OCI-LY7 (cell line): ENCODE results near the gene ZBTB11. TPM values are rescaled to one million over a fixed set of nuclear protein-coding genes. Genes with fewer than 3 reads are reported as not detected.

ENCODE experiments used
- BruUV-seq: library from RNA; stranded (reverse); fragments of 400-500 nt; replicated peaks from 2 replicates; lab custom pipeline; 2021; lab: Mats Ljungman, UMichigan
- CTCF ChIA-PET: fragments of 300-600 bp; sonication (Branson Sonifier 250); formaldehyde crosslinking; loops from one replicate; lab custom pipeline; 2022; ENCODE audit warnings: antibody characterized with exemption; ENCODE audit not compliant: unreplicated experiment; lab: Charles Lee
- POLR2A ChIA-PET: fragments of 300-600 bp; sonication (Branson Sonifier 250); formaldehyde crosslinking; loops from one replicate; lab custom pipeline; 2022; ENCODE audit warnings: antibody characterized with exemption; lab: Charles Lee
- DNase-seq: peaks from one replicate; pipeline ENCODE4 v3.0.0-alpha.2; 2015; ENCODE audit warnings: low spot score
- H2AFZ ChIP-seq: fragments of 200-600 bp; sonication (generic), shearing (Covaris generic); 2 replicates; pipeline ENCODE4 v1.6.1; 2014; ENCODE audit warnings: mild to moderate bottlenecking, antibody characterized with exemption, low read length, moderate library complexity
- H3K27ac ChIP-seq: fragments of 200-600 bp; sonication (generic); 2 replicates; pipeline ENCODE4 v1.5.1; 2014; ENCODE audit warnings: mixed run types, low read depth, mild to moderate bottlenecking, moderate library complexity, low read length, inconsistent platforms; ENCODE audit not compliant: poor library complexity, severe bottlenecking
- H3K36me3 ChIP-seq: fragments of 200-600 bp; sonication (generic); 2 replicates; pipeline ENCODE4 v1.6.1; 2014; ENCODE audit warnings: mild to moderate bottlenecking, antibody characterized with exemption, low read length, moderate library complexity, mixed read lengths; ENCODE audit not compliant: insufficient read depth
- H3K4me1 ChIP-seq: fragments of 200-600 bp; sonication (generic); 2 replicates; pipeline ENCODE4 v1.5.1; 2014; ENCODE audit warnings: mild to moderate bottlenecking, low read length; ENCODE audit not compliant: insufficient read depth, poor library complexity, severe bottlenecking
- H3K4me2 ChIP-seq: fragments of 200-600 bp; sonication (generic); 2 replicates; pipeline ENCODE4 v1.6.1; 2014; ENCODE audit warnings: mild to moderate bottlenecking, low read length
- H3K4me3 ChIP-seq: fragments of 200-600 bp; sonication (generic); 2 replicates; pipeline ENCODE4 v1.5.1; 2014; ENCODE audit warnings: mild to moderate bottlenecking, low read depth, low read length; ENCODE audit not compliant: poor library complexity, severe bottlenecking
- H3K79me2 ChIP-seq: fragments of 200-600 bp; sonication (generic); 2 replicates; pipeline ENCODE4 v1.6.1; 2016; ENCODE audit warnings: low read depth, mild to moderate bottlenecking, low read length, moderate library complexity, mixed read lengths; ENCODE audit not compliant: insufficient read depth
- H3K9me2 ChIP-seq: fragments of 200-600 bp; sonication (generic); 2 replicates; pipeline ENCODE4 v1.6.1; 2016; ENCODE audit warnings: mild to moderate bottlenecking, low read length, mixed read lengths; ENCODE audit not compliant: insufficient read depth
- H3K9me3 ChIP-seq: fragments of 200-600 bp; sonication (generic); 2 replicates; pipeline ENCODE4 v1.6.1; 2014; ENCODE audit warnings: mild to moderate bottlenecking, mixed run types, low read length, mixed read lengths
- H4K20me1 ChIP-seq: fragments of 200-600 bp; sonication (generic); 2 replicates; pipeline ENCODE4 v1.6.1; 2014; ENCODE audit warnings: mild to moderate bottlenecking, antibody characterized with exemption, low read length, moderate library complexity, mixed read lengths; ENCODE audit not compliant: insufficient read depth
- EZH2phosphoT487 ChIP-seq: fragments of 200-600 bp; sonication (generic); IDR thresholded peaks from 2 replicates; pipeline ENCODE4 v1.6.1; 2018; ENCODE audit warnings: low read depth, borderline replicate concordance, mild to moderate bottlenecking, mixed run types, antibody characterized with exemption, low read length, moderate library complexity, mixed read lengths
- intact Hi-C: fragments of 100-400 bp; cut with micrococcal nuclease; formaldehyde crosslinking; loops from one replicate; pipeline ENCODE4 v1.10.0; 2022; ENCODE audit not compliant: unreplicated experiment
- total RNA-seq, 2 experiments: library from RNA; depleted of rRNA in 1 of 2; stranded (reverse); fragments of >200 nt in 1 of 2; shearing (Covaris generic) in 1 of 2; gene quantifications; 2 replicates each; pipeline ENCODE4 v1.2.3, GENCODE V29; 2014 to 2022
- TF ChIP-seq, protein P1 (sequence below): fragments of 200-600 bp; sonication (generic); conservative IDR thresholded peaks from 2 replicates; pipeline ENCODE4 v1.5.1; 2014; ENCODE audit warnings: mild to moderate bottlenecking, antibody characterized with exemption, low read length, moderate library complexity, mixed read lengths

The ZBTB11 gene
- total RNA-seq, 2 experiments from 2014 or later = 21.5 to 26.8 TPM

DNA sequence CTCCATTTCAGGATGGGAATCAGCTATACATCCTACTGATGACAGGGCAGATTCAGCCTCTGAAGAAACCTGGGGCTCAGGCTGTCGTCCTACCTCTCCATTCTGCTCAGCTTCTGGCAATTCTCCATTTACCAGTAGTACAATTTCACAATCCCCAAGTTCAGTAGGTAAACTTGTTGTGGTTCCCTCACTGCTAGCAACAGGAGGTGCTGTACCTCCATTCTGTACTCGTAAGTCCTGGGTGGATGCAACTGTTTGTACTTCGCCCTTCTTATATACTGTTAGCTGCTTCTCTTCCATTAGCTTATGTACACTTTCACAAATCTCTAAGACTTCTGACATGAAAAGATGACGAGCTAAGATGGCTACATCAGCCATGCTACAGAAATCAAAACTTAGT is 11.6 kb downstream of the ZBTB11 start:
- intact Hi-C loops = no loop called here
- Histone ChIP-seq H3K9me2 (no peaks in the 10 kb centered on the region), H3K4me2 (no peak overlapping the region), H3K79me2 (peaks cover 13% of the 10 kb centered on the region; the same call in 1 of the 2 replicates), H3K27ac (no peak overlapping the region), H4K20me1 (no peaks in the 10 kb centered on the region), H3K36me3 (peaks cover 96% of the 10 kb centered on the region), H3K4me3 (no peak overlapping the region), H2AFZ (no peak overlapping the region), H3K9me3 (no peaks in the 10 kb centered on the region), H3K4me1 (no peaks in the 10 kb centered on the region)
- BruUV-seq = no TSS peak
- TF ChIP-seq, protein P1, sequence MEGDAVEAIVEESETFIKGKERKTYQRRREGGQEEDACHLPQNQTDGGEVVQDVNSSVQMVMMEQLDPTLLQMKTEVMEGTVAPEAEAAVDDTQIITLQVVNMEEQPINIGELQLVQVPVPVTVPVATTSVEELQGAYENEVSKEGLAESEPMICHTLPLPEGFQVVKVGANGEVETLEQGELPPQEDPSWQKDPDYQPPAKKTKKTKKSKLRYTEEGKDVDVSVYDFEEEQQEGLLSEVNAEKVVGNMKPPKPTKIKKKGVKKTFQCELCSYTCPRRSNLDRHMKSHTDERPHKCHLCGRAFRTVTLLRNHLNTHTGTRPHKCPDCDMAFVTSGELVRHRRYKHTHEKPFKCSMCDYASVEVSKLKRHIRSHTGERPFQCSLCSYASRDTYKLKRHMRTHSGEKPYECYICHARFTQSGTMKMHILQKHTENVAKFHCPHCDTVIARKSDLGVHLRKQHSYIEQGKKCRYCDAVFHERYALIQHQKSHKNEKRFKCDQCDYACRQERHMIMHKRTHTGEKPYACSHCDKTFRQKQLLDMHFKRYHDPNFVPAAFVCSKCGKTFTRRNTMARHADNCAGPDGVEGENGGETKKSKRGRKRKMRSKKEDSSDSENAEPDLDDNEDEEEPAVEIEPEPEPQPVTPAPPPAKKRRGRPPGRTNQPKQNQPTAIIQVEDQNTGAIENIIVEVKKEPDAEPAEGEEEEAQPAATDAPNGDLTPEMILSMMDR = no peak
- TF ChIP-seq EZH2phosphoT487 = no peak
- no peak for DNase-seq
- CTCF ChIA-PET = interaction anchor here (1.1 kb wide), 1 partner anchor 9 kb away, joined by 3 read pairs; no protein-coding TSS in a partner anchor
- POLR2A ChIA-PET = interaction anchor here (0.7 to 3.0 kb wide), 7 partner anchors 11 to 325 kb away, joined by 3 to 15 read pairs (median 5); no protein-coding TSS in a partner anchor

DNA sequence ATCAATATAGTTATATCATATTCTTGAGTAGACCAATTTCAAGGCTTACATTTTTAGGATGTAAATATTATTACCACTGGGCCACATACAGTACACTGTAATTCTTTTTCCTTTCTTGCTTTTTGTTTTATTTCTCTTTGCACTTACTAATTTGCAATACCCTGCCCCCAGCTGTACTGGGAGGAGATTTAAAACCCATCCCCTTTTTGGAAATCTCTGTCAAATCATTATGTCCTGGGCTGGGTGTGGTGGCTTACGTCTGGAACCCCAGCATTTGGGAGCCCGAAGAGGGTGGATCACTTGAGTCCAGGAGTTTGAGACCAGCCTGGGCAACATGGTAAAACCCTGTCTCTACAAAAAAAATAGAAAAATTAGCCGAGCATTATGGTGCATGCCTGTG is 16.2 kb downstream of the ZBTB11 start:
- H3K4me1 ChIP-seq = no peaks in the 10 kb centered on the region
- H4K20me1 ChIP-seq = no peaks in the 10 kb centered on the region
- no peak overlapping the region for H3K4me2 ChIP-seq
- H3K9me2 ChIP-seq = no peaks in the 10 kb centered on the region
- POLR2A ChIA-PET = no interaction called here
- H3K9me3 ChIP-seq = no peaks in the 10 kb centered on the region
- H2AFZ ChIP-seq = no peak overlapping the region
- H3K36me3 ChIP-seq = peaks cover 98% of the 10 kb centered on the region
- TF ChIP-seq EZH2phosphoT487 = no peak
- TF ChIP-seq, protein P1 = no peak
- no peak for DNase-seq
- intact Hi-C loops = no loop called here
- H3K4me3 ChIP-seq = no peak overlapping the region
- H3K79me2 ChIP-seq = no peaks in the 10 kb centered on the region
- no TSS peak for BruUV-seq
- CTCF ChIA-PET = no interaction called here
- no peak overlapping the region for H3K27ac ChIP-seq

DNA sequence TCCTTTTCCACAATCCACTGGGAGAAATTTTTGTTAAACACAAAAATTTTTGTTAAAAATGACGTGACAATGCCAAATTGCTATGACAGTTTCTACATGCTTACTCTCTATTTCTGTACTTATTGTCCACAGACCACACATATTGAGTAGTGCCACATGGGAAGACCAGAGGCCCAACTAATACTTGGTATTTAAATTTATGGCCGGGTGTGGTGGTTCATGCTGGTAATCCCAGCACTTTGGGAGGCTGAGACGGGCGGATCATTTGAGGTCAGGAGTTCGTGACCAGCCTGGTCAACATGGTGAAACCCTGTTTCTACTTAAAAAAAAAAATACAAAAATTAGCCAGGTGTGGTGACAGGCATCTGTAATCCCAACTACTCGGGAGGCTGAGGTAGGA is 20.3 kb downstream of the ZBTB11 start:
- no peak for DNase-seq
- H4K20me1 ChIP-seq = no peaks in the 10 kb centered on the region
- no peaks in the 10 kb centered on the region for H3K4me1 ChIP-seq
- H3K9me3 ChIP-seq = no peaks in the 10 kb centered on the region
- no peak overlapping the region for H2AFZ ChIP-seq
- intact Hi-C loops = no loop called here
- TF ChIP-seq, protein P1 = no peak
- no peak for TF ChIP-seq EZH2phosphoT487
- no peak overlapping the region for H3K4me2 ChIP-seq
- no peaks in the 10 kb centered on the region for H3K9me2 ChIP-seq
- BruUV-seq = no TSS peak
- ChIA-PET POLR2A (interaction anchor here (0.7 kb wide), 1 partner anchor 15 kb away, joined by 5 read pairs; no protein-coding TSS in a partner anchor), CTCF (no interaction called here)
- H3K36me3 ChIP-seq = peaks cover 100% of the 10 kb centered on the region
- H3K27ac ChIP-seq = no peak overlapping the region
- no peaks in the 10 kb centered on the region for H3K79me2 ChIP-seq
- H3K4me3 ChIP-seq = no peak overlapping the region
